ENCODE data around the gene GTF2H2. TPM values are rescaled to one million over a fixed set of nuclear protein-coding genes. Genes with fewer than 3 reads are reported as not detected.
"Not testable (repeated sequence)": the region's sequence is repeated elsewhere in the genome, so short reads cannot be mapped to it uniquely, and the experiment has no call there.

GTF2H2 gene
- 12.6 and 14.1 TPM in 2 replicates for total RNA-seq

- DNase-seq (ENCODE audit: low read depth); H3K27me3 ChIP-seq (ENCODE audit: control insufficient read depth, insufficient read depth, low read length); H3K36me3 ChIP-seq (ENCODE audit: control insufficient read depth, insufficient read depth, low read length); FAIRE-seq; H3K4me3 ChIP-seq (ENCODE audit: low read depth, low read length): not testable (repeated sequence)
Measured at GRCh38 chr5:71067262-71067928, at the start of gene GTF2H2. TSS of gene GTF2H2 (minus strand) at chr5:71067676. CDS start at chr5:71062763, 4,913 bp downstream.

- not testable (repeated sequence) for H3K27me3 ChIP-seq (ENCODE audit: control insufficient read depth, insufficient read depth, low read length); H3K4me3 ChIP-seq (ENCODE audit: low read depth, low read length); FAIRE-seq; H3K36me3 ChIP-seq (ENCODE audit: control insufficient read depth, insufficient read depth, low read length); DNase-seq (ENCODE audit: low read depth)
Measured at GRCh38 chr5:71109730-71110275, 42.3 kb upstream of the GTF2H2 start.

- FAIRE-seq; DNase-seq (ENCODE audit: low read depth); H3K4me3 ChIP-seq (ENCODE audit: low read depth, low read length): not testable (repeated sequence)
Measured at GRCh38 chr5:71099996-71100395, 32.5 kb upstream of the GTF2H2 start.

GRCh38 chr5:71097930-71098203, 30.4 kb upstream of the GTF2H2 start:
- not testable (repeated sequence) for H3K27me3 ChIP-seq (ENCODE audit: control insufficient read depth, insufficient read depth, low read length); DNase-seq (ENCODE audit: low read depth); H3K36me3 ChIP-seq (ENCODE audit: control insufficient read depth, insufficient read depth, low read length); FAIRE-seq; H3K4me3 ChIP-seq (ENCODE audit: low read depth, low read length)

More at GRCh38 chr5:71099996-71100395, 32.5 kb upstream of the GTF2H2 start:
- not testable (repeated sequence) for H3K27me3 ChIP-seq (ENCODE audit: control insufficient read depth, insufficient read depth, low read length); H3K36me3 ChIP-seq (ENCODE audit: control insufficient read depth, insufficient read depth, low read length)

GRCh38 chr5:71097173-71097929, 29.9 kb upstream of the GTF2H2 start:
- not testable (repeated sequence) for H3K4me3 ChIP-seq (ENCODE audit: low read depth, low read length); H3K27me3 ChIP-seq (ENCODE audit: control insufficient read depth, insufficient read depth, low read length); H3K36me3 ChIP-seq (ENCODE audit: control insufficient read depth, insufficient read depth, low read length); FAIRE-seq; DNase-seq (ENCODE audit: low read depth)

- DNase-seq (ENCODE audit: low read depth); H3K27me3 ChIP-seq (ENCODE audit: control insufficient read depth, insufficient read depth, low read length); FAIRE-seq; H3K36me3 ChIP-seq (ENCODE audit: control insufficient read depth, insufficient read depth, low read length); H3K4me3 ChIP-seq (ENCODE audit: low read depth, low read length): not testable (repeated sequence)
Measured at GRCh38 chr5:71089773-71090172, 22.3 kb upstream of the GTF2H2 start.

- not testable (repeated sequence) for H3K27me3 ChIP-seq (ENCODE audit: control insufficient read depth, insufficient read depth, low read length); DNase-seq (ENCODE audit: low read depth); H3K4me3 ChIP-seq (ENCODE audit: low read depth, low read length); FAIRE-seq; H3K36me3 ChIP-seq (ENCODE audit: control insufficient read depth, insufficient read depth, low read length)
Measured at GRCh38 chr5:71088754-71089153, 21.3 kb upstream of the GTF2H2 start.

GRCh38 chr5:71086145-71086544, 18.7 kb upstream of the GTF2H2 start:
- H3K36me3 ChIP-seq (ENCODE audit: control insufficient read depth, insufficient read depth, low read length); FAIRE-seq; H3K27me3 ChIP-seq (ENCODE audit: control insufficient read depth, insufficient read depth, low read length); H3K4me3 ChIP-seq (ENCODE audit: low read depth, low read length); DNase-seq (ENCODE audit: low read depth): not testable (repeated sequence)

- peak; percentile 32 for FAIRE-seq
- H3K27me3 ChIP-seq (ENCODE audit: control insufficient read depth, insufficient read depth, low read length); DNase-seq (ENCODE audit: low read depth); H3K4me3 ChIP-seq (ENCODE audit: low read depth, low read length); H3K36me3 ChIP-seq (ENCODE audit: control insufficient read depth, insufficient read depth, low read length): not testable (repeated sequence)
Measured at GRCh38 chr5:71084280-71085063, 17.0 kb upstream of the GTF2H2 start.

- peak; percentile 88 for FAIRE-seq
Measured at GRCh38 chr5:71082898-71083297, 15.4 kb upstream of the GTF2H2 start.

GRCh38 chr5:71082340-71082739, 14.9 kb upstream of the GTF2H2 start:
- DNase-seq (ENCODE audit: low read depth); H3K36me3 ChIP-seq (ENCODE audit: control insufficient read depth, insufficient read depth, low read length); H3K4me3 ChIP-seq (ENCODE audit: low read depth, low read length); H3K27me3 ChIP-seq (ENCODE audit: control insufficient read depth, insufficient read depth, low read length): not testable (repeated sequence)
- FAIRE-seq: peak; percentile 62

More at GRCh38 chr5:71082898-71083297, 15.4 kb upstream of the GTF2H2 start:
- not testable (repeated sequence) for H3K27me3 ChIP-seq (ENCODE audit: control insufficient read depth, insufficient read depth, low read length); DNase-seq (ENCODE audit: low read depth); H3K36me3 ChIP-seq (ENCODE audit: control insufficient read depth, insufficient read depth, low read length); H3K4me3 ChIP-seq (ENCODE audit: low read depth, low read length)

- not testable (repeated sequence) for H3K27me3 ChIP-seq (ENCODE audit: control insufficient read depth, insufficient read depth, low read length); H3K36me3 ChIP-seq (ENCODE audit: control insufficient read depth, insufficient read depth, low read length); DNase-seq (ENCODE audit: low read depth); H3K4me3 ChIP-seq (ENCODE audit: low read depth, low read length); FAIRE-seq
Measured at GRCh38 chr5:71061322-71061721, 6.2 kb downstream of the GTF2H2 start.

- not testable (repeated sequence) for H3K4me3 ChIP-seq (ENCODE audit: low read depth, low read length); FAIRE-seq; DNase-seq (ENCODE audit: low read depth); H3K36me3 ChIP-seq (ENCODE audit: control insufficient read depth, insufficient read depth, low read length); H3K27me3 ChIP-seq (ENCODE audit: control insufficient read depth, insufficient read depth, low read length)
Measured at GRCh38 chr5:71059426-71059825, 8.1 kb downstream of the GTF2H2 start.

- H3K36me3 ChIP-seq (ENCODE audit: control insufficient read depth, insufficient read depth, low read length); H3K4me3 ChIP-seq (ENCODE audit: low read depth, low read length); FAIRE-seq; DNase-seq (ENCODE audit: low read depth); H3K27me3 ChIP-seq (ENCODE audit: control insufficient read depth, insufficient read depth, low read length): not testable (repeated sequence)
Measured at GRCh38 chr5:71044808-71045207, 22.7 kb downstream of the GTF2H2 start.
